Hepatocyte (in vitro differentiated cells): Measurements from ENCODE around the gene SNAI3.

Experiments
- EZH2 ChIP-seq: fragments of 200-600 bp; sonication (generic); IDR thresholded peaks from 2 replicates; pipeline ENCODE4 v1.6.1; 2016; ENCODE audit warnings: antibody characterized with exemption, mild to moderate bottlenecking, borderline replicate concordance
- EZH2phosphoT487 ChIP-seq: fragments of 200-600 bp; sonication (generic); IDR thresholded peaks from one replicate; pipeline ENCODE4 v1.6.1; 2018; ENCODE audit warnings: antibody characterized with exemption, mild to moderate bottlenecking, low read depth, moderate library complexity; ENCODE audit not compliant: unreplicated experiment, severe bottlenecking
- TF ChIP-seq, protein P1 (sequence below): fragments of 200-600 bp; sonication (generic); IDR thresholded peaks from 2 replicates; pipeline ENCODE4 v1.5.1; 2016; ENCODE audit warnings: antibody characterized with exemption, mild to moderate bottlenecking; ENCODE audit not compliant: poor library complexity

DNA sequence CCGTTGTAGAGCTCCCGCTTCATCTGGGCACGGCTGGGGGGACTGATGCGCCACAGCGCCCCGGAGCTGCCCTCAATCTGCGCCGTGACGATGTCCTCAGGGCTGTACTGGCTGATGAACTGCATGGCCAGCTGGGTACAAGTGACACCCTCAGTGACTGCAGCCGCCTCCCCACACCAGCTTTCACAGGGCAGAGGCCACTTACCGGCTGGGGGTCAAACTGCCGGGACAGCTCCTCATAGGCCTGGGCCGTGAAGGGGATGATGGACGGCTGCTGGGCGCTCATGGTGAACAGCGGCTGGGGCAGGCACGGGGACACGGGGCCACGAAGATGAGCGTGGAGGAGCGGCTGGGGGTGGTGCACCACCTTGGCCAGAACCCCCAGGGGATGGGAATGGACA lies 30.3 kb upstream of the SNAI3 start:
- TF ChIP-seq, protein P1, sequence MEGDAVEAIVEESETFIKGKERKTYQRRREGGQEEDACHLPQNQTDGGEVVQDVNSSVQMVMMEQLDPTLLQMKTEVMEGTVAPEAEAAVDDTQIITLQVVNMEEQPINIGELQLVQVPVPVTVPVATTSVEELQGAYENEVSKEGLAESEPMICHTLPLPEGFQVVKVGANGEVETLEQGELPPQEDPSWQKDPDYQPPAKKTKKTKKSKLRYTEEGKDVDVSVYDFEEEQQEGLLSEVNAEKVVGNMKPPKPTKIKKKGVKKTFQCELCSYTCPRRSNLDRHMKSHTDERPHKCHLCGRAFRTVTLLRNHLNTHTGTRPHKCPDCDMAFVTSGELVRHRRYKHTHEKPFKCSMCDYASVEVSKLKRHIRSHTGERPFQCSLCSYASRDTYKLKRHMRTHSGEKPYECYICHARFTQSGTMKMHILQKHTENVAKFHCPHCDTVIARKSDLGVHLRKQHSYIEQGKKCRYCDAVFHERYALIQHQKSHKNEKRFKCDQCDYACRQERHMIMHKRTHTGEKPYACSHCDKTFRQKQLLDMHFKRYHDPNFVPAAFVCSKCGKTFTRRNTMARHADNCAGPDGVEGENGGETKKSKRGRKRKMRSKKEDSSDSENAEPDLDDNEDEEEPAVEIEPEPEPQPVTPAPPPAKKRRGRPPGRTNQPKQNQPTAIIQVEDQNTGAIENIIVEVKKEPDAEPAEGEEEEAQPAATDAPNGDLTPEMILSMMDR = no peak
- TF ChIP-seq EZH2phosphoT487 = no peak
- no peak for TF ChIP-seq EZH2
